Trophoblast cell (in vitro differentiated cells and primary cell): ENCODE data around the gene HSPA8. TPM values are rescaled to one million over a fixed set of nuclear protein-coding genes. Genes with fewer than 3 reads are reported as not detected.

Experiments used
- DNase-seq, 2 donors: peaks; one replicate each; pipeline ENCODE4 v3.0.0-alpha.2; 2016
- H2AFZ ChIP-seq: 2 replicates; pipeline ENCODE4 v1.6.1; 2013; ENCODE audit warnings: low read length, moderate library complexity, mild to moderate bottlenecking; ENCODE audit not compliant: insufficient read depth, poor library complexity
- H2AK5ac ChIP-seq: 2 replicates; pipeline ENCODE4 v1.6.1; 2013; ENCODE audit warnings: mild to moderate bottlenecking, low read length
- H2BK120ac ChIP-seq: 2 replicates; pipeline ENCODE4 v1.6.1; 2013; ENCODE audit warnings: low read length, mild to moderate bottlenecking, moderate library complexity; ENCODE audit not compliant: insufficient read depth, poor library complexity
- H2BK12ac ChIP-seq: 2 replicates; pipeline ENCODE4 v1.6.1; 2013; ENCODE audit warnings: mild to moderate bottlenecking, low read length, moderate library complexity
- H2BK5ac ChIP-seq: 2 replicates; pipeline ENCODE4 v1.6.1; 2013; ENCODE audit warnings: low read length, low read depth, moderate library complexity, mild to moderate bottlenecking; ENCODE audit not compliant: poor library complexity
- H3K14ac ChIP-seq: 2 replicates; pipeline ENCODE4 v1.6.1; 2013; ENCODE audit warnings: mild to moderate bottlenecking, low read length
- H3K18ac ChIP-seq: 2 replicates; pipeline ENCODE4 v1.6.1; 2013; ENCODE audit warnings: mild to moderate bottlenecking, low read length
- H3K23ac ChIP-seq: 2 replicates; pipeline ENCODE4 v1.6.1; 2013; ENCODE audit warnings: low read length
- H3K27ac ChIP-seq: 2 replicates; pipeline ENCODE4 v1.5.1; 2013; ENCODE audit warnings: low read depth, mild to moderate bottlenecking, inconsistent platforms, low read length, moderate library complexity
- H3K27me3 ChIP-seq: 2 replicates; pipeline ENCODE4 v1.6.1; 2013; ENCODE audit warnings: inconsistent platforms, mild to moderate bottlenecking, low read length, moderate library complexity; ENCODE audit not compliant: insufficient read depth
- H3K36me3 ChIP-seq, 2 experiments: 1 replicate in 1 of 2; 2 replicates in 1 of 2; pipeline ENCODE4 v1.6.1; 2013; ENCODE audit warnings: low read length in 2 of 2, mild to moderate bottlenecking in 2 of 2, moderate library complexity in 1 of 2; ENCODE audit not compliant: insufficient read depth in 2 of 2, control insufficient read depth in 1 of 2
- H3K4ac ChIP-seq: 2 replicates; pipeline ENCODE4 v1.6.1; 2013; ENCODE audit warnings: low read depth, mild to moderate bottlenecking, low read length, moderate library complexity
- H3K4me1 ChIP-seq, 2 experiments: 1 replicate in 1 of 2; 2 replicates in 1 of 2; pipeline ENCODE4 v1.6.1; 2013; ENCODE audit warnings: low read length in 2 of 2, mild to moderate bottlenecking in 2 of 2, moderate library complexity in 1 of 2; ENCODE audit not compliant: insufficient read depth in 2 of 2, control insufficient read depth in 1 of 2
- H3K4me2 ChIP-seq: 2 replicates; pipeline ENCODE4 v1.6.1; 2013; ENCODE audit warnings: inconsistent platforms, mild to moderate bottlenecking, low read length, moderate library complexity
- H3K4me3 ChIP-seq: 2 replicates; pipeline ENCODE4 v1.5.1; 2013; ENCODE audit warnings: mild to moderate bottlenecking, low read depth, low read length, inconsistent platforms
- H3K79me1 ChIP-seq: one replicate; pipeline ENCODE4 v1.6.1; 2013; ENCODE audit warnings: low read length
- H3K79me2 ChIP-seq: 2 replicates; pipeline ENCODE4 v1.6.1; 2013; ENCODE audit warnings: low read length, mild to moderate bottlenecking; ENCODE audit not compliant: control insufficient read depth, insufficient read depth, poor library complexity
- H3K9ac ChIP-seq: 2 replicates; pipeline ENCODE4 v1.6.1; 2013; ENCODE audit warnings: mild to moderate bottlenecking, low read length
- H3K9me3 ChIP-seq: 2 replicates; pipeline ENCODE4 v1.6.1; 2013; ENCODE audit warnings: low read depth, mild to moderate bottlenecking, control low read depth, inconsistent platforms, low read length; ENCODE audit not compliant: insufficient read depth
- H4K12ac ChIP-seq: 2 replicates; pipeline ENCODE4 v1.6.1; 2013; ENCODE audit warnings: low read depth, mild to moderate bottlenecking, low read length, moderate library complexity
- H4K8ac ChIP-seq: 2 replicates; pipeline ENCODE4 v1.6.1; 2013; ENCODE audit warnings: low read depth, mild to moderate bottlenecking, low read length, moderate library complexity
- H4K91ac ChIP-seq: one replicate; pipeline ENCODE4 v1.6.1; 2013; ENCODE audit warnings: low read depth, mild to moderate bottlenecking, low read length, moderate library complexity
- WGBS: extraction: QIAGEN DNeasy Blood & Tissue Kit; methylation state at CpG from one replicate; pipeline ENCODE4 v1.1.7; 2013; ENCODE audit warnings: missing lambda C conversion rate; ENCODE audit not compliant: insufficient read length, insufficient coverage; ENCODE audit errors: extremely low coverage; 5-methylcytosine and 5-hydroxymethylcytosine counted together
- polyA plus RNA-seq: library from polyadenylated mRNA; stranded (reverse); fragments of 200-250 nt; gene quantifications from 2 replicates; pipeline ENCODE4 v1.2.3, GENCODE V29; 2013

The HSPA8 gene
- polyA plus RNA-seq: 930 and 947 TPM in 2 replicates

- Histone ChIP-seq H3K18ac (peak within 1 kb of the TSS; percentile 99), H3K14ac (peak within 1 kb of the TSS; percentile 99), H2AK5ac (peak within 1 kb of the TSS; percentile 95), H4K8ac (peak within 1 kb of the TSS; percentile 99), H3K27me3 (no peaks in the 10 kb centered on the region), H3K4me3 (peak within 1 kb of the TSS; percentile 96), H3K23ac (no peak within 1 kb of the TSS), H3K4me1 (peaks cover 3 to 5% of the 10 kb centered on the region in 2 experiments), H3K4ac (peak within 1 kb of the TSS; percentile 100), H4K91ac (peak within 1 kb of the TSS; percentile 99), H3K79me1 (peaks cover 15% of the 10 kb centered on the region), H3K36me3 (peaks cover 15 to 42% of the 10 kb centered on the region in 2 experiments), H3K27ac (peak within 1 kb of the TSS; percentile 99), H2BK5ac (peak within 1 kb of the TSS; percentile 100), H2BK12ac (peak within 1 kb of the TSS; percentile 84), H3K79me2 (peaks cover 19% of the 10 kb centered on the region), H3K4me2 (peak within 1 kb of the TSS; percentile 89), H2BK120ac (peak within 1 kb of the TSS; percentile 98), H3K9ac (peak within 1 kb of the TSS; percentile 100), H2AFZ (peak within 1 kb of the TSS; percentile 85), H3K9me3 (peaks cover 1% of the 10 kb centered on the region), H4K12ac (peak within 1 kb of the TSS; percentile 99)
- DNase-seq: peak; percentile 21 to 58
- no CpG with 5 or more reads among the region's 45 CpGs for WGBS
These were observed at the start of gene HSPA8 for GRCh38 chr11:123061403-123062157. Gene HSPA8, minus strand, starts transcription at chr11:123062136. Its CDS starts 812 bp downstream, at chr11:123061324.

- peaks cover 2% of the 10 kb centered on the region for H3K9me3 ChIP-seq
- H3K27me3 ChIP-seq: no peaks in the 10 kb centered on the region
- H3K4me2 ChIP-seq: no peak overlapping the region
- no peak overlapping the region for H4K8ac ChIP-seq
- H2AK5ac ChIP-seq: no peak overlapping the region
- peak in 1 of 2 donors; percentile 87 for DNase-seq
- H4K12ac ChIP-seq: no peak overlapping the region
- H3K4ac ChIP-seq: no peak overlapping the region
- H3K27ac ChIP-seq: peak overlapping the region; percentile 84
- H3K23ac ChIP-seq: no peak overlapping the region
- no peak overlapping the region for H3K9ac ChIP-seq
- no CpG with 5 or more reads among the region's 4 CpGs for WGBS
- peaks cover 0 to 3% of the 10 kb centered on the region in 2 experiments for H3K36me3 ChIP-seq
- H3K79me1 ChIP-seq: peaks cover 3% of the 10 kb centered on the region
- H3K4me3 ChIP-seq: no peak overlapping the region
- no peak overlapping the region for H2BK5ac ChIP-seq
- no peak overlapping the region for H2AFZ ChIP-seq
- no peak overlapping the region for H3K18ac ChIP-seq
- peaks cover 2% of the 10 kb centered on the region for H3K79me2 ChIP-seq
- H2BK12ac ChIP-seq: no peak overlapping the region
- no peak overlapping the region for H3K14ac ChIP-seq
- H3K4me1 ChIP-seq: peaks cover 5 to 6% of the 10 kb centered on the region in 2 experiments
- H2BK120ac ChIP-seq: no peak overlapping the region
- H4K91ac ChIP-seq: peak overlapping the region; percentile 67
These were observed 49.5 kb upstream of the HSPA8 start for GRCh38 chr11:123111465-123111864.

DNA sequence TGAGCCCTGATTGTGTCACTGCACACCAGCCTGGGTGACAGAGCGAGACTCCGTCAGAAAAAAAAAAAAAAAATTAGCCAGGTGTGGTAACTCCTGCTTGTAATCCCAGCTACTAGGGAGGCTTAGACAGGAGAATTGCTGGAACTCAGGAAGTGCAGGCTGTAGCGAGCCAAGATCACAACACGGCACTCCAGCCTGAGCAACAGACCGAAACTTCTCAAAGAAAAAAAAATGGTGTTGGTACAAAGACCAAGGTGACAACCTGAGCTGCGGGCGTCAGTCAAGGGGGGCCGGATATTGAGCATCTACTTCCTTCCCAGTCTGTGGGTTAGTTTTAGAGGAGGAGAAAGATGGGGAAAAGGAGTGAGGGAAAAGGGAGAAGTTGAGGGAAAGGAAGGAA lies 48.5 kb upstream of the HSPA8 start:
- Histone ChIP-seq H3K79me1 (peaks cover 3% of the 10 kb centered on the region), H3K14ac (no peak overlapping the region), H4K91ac (no peak overlapping the region)

GRCh38 chr11:123107945-123108495 lies 46.1 kb upstream of the HSPA8 start:
- Histone ChIP-seq H3K4ac (no peak overlapping the region), H3K23ac (no peak overlapping the region), H4K91ac (no peak overlapping the region), H4K12ac (no peak overlapping the region), H4K8ac (no peak overlapping the region), H2BK12ac (no peak overlapping the region), H3K9ac (no peak overlapping the region), H2AFZ (no peak overlapping the region), H3K27ac (no peak overlapping the region), H3K18ac (no peak overlapping the region), H3K27me3 (no peaks in the 10 kb centered on the region), H3K14ac (no peak overlapping the region), H3K36me3 (no peaks in the 10 kb centered on the region), H3K79me2 (peaks cover 2% of the 10 kb centered on the region), H3K79me1 (peaks cover 3% of the 10 kb centered on the region), H3K9me3 (no peaks in the 10 kb centered on the region), H2BK5ac (no peak overlapping the region), H3K4me2 (no peak overlapping the region), H3K4me1 (peaks cover 4 to 5% of the 10 kb centered on the region in 2 experiments), H3K4me3 (no peak overlapping the region), H2BK120ac (peak overlapping the region; percentile 4), H2AK5ac (no peak overlapping the region)
- no CpG with 5 or more reads among the region's 4 CpGs for WGBS
- DNase-seq: peak; percentile 44 to 65

More for the DNA sequence above, 48.5 kb upstream of the HSPA8 start:
- Histone ChIP-seq H2BK5ac (no peak overlapping the region), H3K27me3 (no peaks in the 10 kb centered on the region), H3K9ac (no peak overlapping the region), H3K27ac (no peak overlapping the region), H3K36me3 (no peaks in the 10 kb centered on the region), H3K4me3 (no peak overlapping the region), H4K12ac (no peak overlapping the region), H4K8ac (no peak overlapping the region), H3K4ac (no peak overlapping the region), H2BK12ac (no peak overlapping the region), H2BK120ac (no peak overlapping the region), H3K79me2 (peaks cover 2% of the 10 kb centered on the region), H3K4me1 (peaks cover 5 to 6% of the 10 kb centered on the region in 2 experiments), H2AFZ (no peak overlapping the region), H3K9me3 (no peaks in the 10 kb centered on the region), H3K4me2 (no peak overlapping the region), H2AK5ac (no peak overlapping the region), H3K23ac (no peak overlapping the region), H3K18ac (no peak overlapping the region)
- DNase-seq: peak in 1 of 2 donors; percentile 66
- WGBS: no CpG with 5 or more reads among the region's 8 CpGs
